GM21423 (cell line): ENCODE data around the gene SATB1.

Experiments used
- ATAC-seq: cut with Tn5 transposase; IDR thresholded peaks from one replicate; pipeline ENCODE4 v1.9.1; 2021; ENCODE audit warnings: mild to moderate bottlenecking, moderate library complexity; ENCODE audit not compliant: unreplicated experiment

SATB1 gene

DNA sequence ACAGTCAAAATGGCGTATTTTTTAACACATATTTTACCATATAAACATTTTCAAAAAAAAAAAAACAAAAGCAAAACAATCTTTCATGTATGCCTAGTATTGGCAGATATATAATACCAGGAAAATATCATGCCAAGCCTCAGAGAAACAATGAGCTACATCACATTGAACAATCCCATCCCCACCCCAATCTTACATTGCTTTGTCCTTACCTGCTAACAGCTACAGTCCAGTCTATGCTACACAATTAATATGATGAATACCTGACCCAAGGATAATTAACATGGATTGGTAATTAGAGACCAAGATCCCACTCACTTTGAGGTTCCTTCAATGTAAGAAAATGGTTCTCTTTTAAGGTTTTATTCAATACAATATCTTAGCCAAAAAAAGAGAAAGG lies 7.6 kb upstream of the SATB1 start:
- ATAC-seq, result no peak

DNA sequence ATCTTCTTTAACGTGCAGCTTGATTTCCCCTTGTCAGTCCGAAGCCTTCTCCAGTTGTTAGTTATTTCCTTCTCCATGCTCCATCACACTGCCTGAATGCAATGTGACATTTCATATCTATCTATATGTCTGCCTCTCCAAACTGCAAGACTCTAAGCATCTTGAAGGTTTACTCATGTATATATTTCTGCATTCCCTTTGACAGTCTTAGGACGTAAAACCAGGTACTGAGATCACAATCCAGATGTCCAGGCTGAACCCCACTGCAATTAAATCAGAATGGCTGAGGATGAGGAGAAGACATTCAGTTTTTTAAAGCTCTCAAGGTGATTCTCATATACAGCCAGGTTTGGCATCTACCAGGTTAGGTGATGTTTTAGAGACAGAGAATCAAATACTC lies 6.1 kb upstream of the SATB1 start:
- no peak for ATAC-seq

DNA sequence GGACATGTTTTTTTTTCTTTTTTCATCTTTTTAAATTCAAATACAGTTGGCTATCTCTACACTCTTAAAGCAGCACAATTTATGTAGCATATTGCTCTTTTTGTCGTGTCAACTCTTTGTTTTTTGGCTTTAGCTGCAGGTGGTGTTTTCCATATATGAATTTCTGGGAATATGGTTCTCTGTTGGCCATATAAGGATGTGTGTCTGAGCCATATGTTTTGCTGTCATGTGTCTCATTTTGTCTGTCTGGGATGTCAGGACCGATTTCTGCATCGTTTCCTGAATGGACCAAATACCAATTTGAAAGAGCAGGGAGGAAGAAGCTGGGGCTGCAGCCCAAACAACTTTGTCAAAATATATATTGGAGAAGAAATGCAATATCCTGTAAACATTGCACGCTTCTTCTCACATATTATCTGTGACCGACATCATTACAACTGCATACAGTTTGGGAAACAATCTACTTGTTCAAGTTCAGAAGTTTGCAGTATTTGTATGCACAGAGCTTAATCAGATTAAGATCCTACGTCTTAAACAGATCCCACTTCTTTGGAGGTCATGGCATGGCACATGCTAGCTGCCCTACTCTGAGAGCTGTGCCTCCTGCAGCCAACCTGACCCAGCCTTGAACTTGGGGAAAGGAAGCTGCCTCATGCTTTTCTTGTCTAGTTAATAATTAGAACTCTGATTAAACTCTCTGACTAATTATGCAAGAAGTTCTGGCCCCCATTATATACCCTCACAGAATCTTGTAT lies 4.0 kb upstream of the SATB1 start:
- ATAC-seq, result no peak

DNA sequence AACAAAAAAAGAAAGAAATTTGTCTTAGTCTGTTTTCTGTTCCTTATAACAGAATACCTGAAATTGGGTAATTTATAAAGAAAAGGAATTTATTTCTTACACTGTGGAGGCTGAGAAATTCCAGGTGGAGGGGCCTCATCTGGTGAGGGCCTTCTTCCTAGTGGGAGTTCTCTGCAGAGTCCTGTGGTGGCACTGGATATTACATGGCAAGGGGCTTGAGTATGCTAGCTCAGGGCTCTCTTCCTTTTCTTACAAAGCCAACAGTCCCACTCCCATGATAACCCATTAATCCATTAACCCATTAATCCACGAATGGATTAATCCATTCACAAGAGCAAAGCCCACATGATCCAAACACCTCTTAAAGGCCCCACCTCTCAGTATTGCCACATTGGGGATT lies 2.9 kb upstream of the SATB1 start:
- ATAC-seq, result no peak

DNA sequence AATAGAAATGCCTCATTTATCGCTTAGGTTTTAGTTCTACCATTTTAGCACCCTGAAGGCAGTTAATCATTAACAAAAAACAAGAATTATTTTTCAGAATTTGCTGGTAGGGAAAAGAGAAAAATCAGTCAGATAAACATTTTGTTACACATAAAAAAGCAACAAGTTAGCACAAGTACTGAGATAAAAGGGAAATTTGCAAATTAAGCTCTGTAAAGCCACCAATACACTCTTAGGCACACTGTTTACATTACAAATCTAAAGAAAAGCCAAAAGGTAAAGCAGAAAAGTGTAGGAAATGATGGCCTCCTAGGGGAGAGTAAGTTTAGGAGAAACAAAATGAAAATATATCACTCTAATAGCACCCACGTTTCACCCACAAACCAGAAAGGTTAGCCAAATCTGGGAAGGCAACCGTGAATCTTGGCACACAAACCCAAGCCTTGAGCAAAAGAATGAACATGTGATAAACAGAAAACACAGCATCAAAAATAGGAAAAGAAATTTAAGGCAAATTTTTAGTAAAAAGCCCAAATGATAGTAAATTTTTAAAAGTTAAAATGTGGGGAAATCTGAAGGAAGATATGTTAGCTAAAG lies 1.6 kb upstream of the SATB1 start:
- ATAC-seq, result no peak

DNA sequence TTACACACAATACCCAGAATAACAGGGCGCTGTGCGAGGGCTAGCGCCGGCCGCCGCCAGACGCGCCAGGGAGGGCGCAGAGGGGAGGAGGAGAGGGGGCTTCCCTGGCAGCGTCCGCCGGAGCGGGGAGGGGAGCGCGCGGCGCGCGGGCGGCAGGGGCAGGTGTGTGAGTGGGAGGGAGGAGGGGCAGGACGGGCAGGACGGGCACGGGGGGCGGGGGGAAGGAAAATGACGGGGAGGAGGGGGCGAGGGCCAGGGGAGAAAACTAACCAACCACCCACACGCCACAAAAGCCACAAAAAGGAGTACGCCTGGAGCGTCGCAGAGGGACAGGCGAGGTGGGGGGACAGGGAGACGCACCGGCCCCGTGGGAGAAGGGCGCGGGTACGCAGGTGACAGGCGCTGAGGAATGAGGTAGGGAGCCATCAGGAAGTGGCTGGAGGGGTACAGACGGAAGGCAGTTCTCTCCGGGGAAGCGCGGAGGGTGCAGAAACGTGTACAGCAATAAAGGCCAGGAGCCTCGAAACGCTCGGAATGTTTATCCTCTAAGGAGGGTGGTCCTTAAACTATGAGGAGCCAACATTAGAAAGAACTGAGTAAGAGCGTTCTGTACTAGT lies 610 bp upstream of the SATB1 start:
- no peak for ATAC-seq

DNA sequence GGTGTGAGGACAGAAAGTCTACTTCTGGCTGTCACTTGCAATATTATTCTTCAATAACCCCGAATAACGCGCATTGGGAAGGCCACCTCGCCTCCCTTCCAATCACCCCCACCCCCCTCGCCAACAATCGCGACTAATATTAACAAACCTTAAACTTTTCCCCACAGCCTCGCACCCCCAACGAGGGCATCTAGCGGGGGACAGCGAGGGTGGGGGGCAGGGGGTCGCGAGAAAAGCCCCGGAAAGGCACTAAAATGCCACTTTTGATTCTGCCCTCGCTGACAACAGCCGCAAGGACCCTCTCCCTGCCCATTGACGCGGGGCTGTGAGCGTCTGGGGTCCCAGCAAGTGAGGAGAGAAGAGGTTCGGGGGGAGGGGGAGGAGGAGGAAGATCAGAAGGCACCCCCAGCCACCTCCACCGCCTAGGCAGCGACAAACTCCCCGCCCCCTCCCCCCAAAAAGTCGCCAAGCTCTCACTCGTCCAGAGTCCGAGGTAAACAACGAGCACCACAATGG lies 868 bp downstream of the SATB1 start:
- ATAC-seq, result no peak

DNA sequence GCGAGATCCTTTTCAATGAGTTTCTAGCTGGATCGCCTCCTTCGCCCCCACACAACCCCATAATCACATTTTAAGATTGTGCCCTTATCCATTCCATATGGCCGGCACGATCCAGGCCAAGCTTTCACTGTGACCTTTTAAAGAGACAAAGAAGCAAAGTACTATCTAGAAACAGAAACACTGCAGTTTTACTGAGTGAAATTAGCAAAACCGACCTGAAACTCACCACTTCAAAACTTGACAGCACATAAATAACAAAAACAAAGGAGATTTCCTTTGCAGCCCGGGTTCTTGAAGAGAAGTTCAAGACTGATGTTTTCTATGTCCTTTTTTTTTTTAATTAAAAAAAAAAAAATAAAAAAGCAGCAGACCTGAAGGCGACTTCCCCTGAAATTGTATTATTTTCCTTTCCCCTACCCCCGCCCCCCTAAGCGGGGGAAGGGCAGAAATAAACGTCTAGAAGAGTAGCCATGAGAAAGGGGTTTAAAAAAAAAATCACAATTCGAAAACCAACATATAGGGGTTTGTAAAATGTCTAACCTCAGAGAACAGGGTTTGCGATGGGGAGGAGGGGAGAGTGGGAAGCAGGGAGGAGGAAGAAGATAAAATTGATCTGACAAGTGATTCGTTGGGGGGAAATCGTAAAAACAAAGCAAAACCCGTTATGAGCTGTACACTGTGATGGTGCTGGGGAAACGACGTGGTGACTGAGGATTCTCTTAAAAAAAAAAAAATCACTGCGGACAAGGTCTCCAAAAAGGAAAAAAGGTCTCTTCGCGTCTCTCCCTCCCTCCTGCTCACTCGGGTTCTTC lies 1.5 kb downstream of the SATB1 start:
- ATAC-seq, result peak; percentile 76

DNA sequence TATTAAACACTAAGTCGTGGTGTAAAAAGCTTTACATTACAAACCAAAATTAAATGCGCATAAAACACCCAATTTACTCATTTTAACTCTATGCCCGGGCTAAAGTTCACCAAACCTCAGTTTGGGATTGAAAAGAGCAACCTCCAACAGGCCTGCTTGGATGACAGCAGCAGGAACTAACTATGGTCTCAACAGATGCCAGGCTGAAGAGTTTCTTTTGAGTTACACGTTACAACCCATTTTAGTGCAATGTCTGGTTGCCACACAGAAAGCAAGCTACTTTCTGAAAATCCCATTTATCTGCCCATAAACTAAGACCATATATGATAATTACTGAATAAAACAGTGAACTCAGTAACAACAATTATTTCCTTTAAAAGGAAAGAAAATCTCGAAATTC lies 2.2 kb downstream of the SATB1 start:
- no peak for ATAC-seq

DNA sequence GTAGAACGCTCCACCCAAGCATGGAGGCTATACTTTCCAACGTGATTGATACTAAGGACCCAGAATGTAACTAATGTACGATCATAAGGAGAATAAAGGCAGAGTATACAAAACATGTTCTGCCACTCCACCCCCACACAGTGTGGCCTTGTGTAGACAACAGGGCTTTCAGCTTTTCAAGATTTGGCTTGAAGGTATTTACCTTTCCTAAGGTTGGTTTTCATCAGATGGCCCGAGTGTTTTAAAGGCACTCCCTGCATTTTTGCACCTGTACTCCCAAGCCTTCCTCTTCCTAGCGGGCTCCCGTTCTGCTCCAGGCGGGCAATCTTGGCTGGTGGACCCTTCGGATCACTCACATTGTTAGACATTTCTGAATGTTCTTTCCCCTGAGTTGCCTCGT lies 4.6 kb downstream of the SATB1 start:
- no peak for ATAC-seq

DNA sequence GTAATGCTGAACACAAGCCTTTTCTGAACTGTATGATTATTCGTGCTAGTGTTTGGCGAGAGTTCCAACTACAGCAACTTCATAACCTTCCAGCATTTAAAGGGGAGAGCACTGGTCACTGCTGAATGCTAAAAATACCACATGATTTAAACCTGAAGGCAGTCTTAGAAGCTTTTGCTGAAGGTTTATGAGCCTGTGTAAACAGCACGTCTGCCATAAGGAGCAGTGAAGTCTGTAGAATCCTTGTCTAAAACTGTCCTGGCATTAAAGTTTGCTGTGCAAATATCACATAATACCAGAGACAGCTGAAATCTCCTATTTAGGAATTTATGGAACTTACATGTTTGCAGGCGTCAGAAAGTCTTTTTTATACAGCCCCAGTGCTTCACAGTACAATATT lies 5.9 kb downstream of the SATB1 start:
- ATAC-seq, result no peak

DNA sequence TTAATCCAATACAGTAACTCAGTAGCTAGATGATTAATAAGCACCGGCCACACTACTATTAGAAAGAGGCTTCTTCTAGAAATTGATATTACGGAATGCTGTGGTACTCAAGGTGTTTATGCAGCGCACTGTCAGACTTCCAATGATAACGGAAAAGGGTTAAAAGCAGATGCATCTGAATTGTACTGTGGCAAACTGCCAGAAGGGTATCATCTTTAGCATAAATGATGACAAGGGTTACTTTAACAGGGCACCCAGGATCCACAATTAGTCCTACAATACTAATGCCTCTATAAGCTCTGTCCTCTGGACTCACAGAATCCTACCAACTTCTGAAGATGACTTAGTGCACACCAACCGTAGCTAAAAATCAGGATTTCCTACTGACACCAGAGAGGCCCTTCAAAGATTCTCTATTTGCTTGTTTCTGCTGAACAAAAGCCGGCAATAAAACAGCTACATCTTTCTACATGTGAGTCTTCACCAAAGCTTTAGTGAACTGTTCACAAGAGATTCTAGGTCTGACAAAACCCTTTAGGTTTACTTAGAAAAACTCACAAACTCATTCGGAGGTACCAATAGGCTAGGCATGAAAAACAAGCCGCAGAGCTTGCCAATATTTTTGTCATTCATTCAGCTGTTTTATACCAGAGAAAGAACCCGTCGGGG lies 7.1 kb downstream of the SATB1 start:
- no peak for ATAC-seq

DNA sequence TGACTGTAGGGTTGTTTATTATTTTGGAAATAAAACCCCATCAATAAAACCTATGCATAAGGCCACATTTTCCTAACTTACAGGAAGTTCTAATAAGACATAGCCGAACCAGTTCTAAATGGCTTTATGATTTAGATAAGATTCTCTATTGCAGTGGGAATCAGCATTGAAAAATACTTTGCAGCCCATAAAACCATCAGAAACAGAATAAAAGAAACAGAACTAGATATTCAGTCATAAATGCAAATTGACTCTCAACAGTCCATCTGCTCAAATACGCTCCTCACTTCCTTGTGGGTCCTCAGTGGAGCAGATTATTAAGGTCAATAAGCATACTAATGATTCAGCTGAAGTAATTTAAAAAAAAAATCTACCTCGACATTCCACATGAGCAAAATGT lies 8.8 kb downstream of the SATB1 start:
- ATAC-seq, result no peak

DNA sequence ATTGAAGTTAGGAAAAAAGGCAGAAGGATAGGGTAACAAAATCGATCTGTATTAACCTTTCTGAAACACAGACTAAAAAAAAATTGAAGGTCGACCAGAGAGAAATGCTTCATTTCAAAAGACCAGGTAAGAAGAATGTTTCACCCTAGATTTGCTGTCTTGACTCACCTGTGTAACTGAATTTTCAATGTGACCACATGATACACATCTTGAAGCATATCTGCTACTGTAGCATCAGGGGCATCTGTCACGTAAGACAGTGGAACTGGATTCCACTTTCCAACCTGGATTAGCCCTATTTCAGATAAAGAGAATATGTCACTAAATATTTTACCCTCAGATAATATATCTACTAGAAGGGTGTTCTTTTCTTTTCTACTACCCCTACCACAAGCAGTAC lies 9.3 kb downstream of the SATB1 start:
- ATAC-seq, result no peak

DNA sequence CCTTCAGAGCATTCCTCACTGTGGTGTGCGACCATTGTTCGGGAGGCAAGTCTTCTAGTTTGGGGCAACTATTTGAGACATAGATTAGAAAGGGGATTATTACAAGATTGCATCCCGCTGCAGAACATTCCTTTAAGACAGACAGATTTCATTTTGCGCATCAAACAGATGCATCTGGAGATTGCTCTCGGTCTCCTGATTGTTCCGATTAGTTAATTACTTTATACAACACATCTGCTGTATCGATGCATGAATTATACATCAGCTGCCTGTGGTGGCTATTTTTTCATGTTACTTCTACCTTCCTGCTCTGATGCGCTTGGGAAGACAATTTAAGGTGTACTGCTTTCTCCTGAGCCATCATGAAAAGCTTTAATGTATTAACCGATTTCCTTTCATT lies 10.0 kb downstream of the SATB1 start:
- ATAC-seq, result no peak

DNA sequence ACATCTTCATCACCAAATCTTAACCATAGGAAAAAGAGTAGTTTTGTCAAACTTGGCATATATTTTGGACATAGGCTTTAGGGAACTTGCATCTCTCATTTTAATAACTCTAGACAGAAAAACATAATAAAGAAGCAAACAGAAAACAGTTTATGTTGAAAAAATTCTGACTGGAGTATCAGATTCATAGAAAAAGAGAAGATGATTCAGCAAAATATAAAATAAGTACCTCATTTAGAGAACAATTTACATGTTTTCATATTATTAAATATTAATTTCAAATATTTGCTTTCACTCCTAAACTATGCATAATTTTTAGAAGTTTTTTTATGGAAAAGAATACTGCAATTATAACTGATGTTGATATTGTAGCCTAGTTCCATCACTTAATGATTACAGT lies 12.5 kb downstream of the SATB1 start:
- no peak for ATAC-seq

DNA sequence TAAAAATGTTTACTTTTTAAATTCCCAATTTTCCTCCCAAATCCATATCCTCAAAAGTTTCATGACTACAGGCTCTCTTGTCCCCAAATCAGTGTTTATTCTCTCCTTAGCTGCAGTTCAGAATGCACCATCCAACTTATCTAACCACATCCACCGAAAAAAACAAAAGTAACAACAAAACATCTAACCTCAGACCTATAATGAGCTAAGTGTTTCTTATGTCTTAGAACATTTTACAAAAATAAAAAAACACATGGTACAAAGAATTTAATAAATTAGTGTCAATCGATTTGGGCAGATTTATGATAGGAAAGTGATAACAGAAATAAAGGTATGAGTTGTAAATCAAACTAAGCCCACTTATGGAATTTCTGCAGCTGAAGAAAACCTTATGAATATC lies 13.6 kb downstream of the SATB1 start:
- ATAC-seq, result no peak

DNA sequence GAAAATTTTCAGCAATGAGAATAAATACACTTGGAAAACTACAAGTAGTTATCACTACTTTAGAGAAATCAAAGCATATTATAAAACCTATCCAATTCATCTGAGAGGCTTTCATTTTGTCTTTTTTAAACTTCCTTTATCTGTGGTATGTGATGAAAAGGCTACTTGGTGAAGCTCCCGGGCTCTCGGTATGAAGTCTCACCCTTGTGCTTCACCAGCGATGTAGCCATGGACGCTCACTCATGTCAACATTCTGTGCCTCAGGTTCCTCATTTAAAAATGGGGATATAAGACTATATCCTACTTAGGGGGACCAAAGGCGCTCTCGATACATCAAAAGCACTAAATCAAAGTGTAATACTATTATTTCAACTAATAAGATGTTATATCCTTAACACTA lies 14.9 kb downstream of the SATB1 start:
- no peak for ATAC-seq

DNA sequence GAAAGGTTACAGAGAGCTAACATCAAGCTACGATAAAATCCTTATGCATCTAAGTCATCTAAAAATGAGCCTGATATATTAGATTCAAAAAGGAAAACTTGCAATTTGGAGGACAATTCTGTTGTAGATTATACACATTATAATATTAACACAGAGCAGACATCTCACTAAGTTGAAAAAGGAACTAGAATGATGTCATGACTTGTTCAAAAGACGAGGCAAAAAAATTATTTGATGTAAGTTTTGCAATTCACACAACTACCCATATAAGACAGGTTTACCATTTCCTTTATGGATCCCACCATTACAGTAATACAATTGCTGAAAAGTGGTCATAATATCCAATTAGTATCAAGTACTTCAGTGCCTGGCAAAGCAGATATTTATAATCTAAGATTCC lies 15.9 kb downstream of the SATB1 start:
- no peak for ATAC-seq

DNA sequence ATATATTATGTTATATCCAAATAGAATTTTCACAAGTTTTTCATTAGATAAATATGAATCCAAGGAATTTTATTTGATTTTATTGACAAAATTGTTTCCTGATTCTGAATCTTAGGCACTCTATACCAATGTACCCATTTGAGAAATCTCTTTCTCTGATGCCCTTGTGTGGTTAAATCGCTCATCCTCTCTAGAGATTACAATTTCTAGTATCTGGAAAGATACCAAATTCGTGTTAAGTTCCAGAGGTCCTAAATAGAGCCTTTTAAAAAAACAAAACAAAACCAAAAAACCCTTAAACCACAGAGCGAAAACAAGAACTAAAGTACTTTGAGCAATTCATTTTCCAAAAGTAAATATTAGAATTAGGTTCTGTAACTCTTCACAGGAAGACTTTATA lies 20.0 kb downstream of the SATB1 start:
- ATAC-seq, result no peak

DNA sequence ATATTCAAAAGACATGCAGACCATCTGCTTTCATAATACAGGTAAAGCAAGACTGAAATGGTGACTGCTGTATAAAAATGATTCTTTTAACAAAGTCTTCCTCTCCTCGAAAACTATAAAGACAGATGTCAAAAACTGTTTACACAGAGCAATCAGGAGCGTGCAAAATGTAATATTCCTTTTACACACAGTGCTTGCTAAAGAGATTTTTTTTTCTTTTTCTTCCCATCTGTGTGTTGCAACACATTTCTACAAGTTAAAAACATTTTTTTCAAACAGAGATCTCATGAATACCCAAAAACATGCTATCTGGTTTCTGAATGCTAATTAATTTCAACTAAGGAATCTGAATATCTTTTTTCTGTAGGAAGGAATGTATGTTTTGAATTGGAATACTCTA lies 22.1 kb downstream of the SATB1 start:
- no peak for ATAC-seq
